Measurements from ENCODE around the gene EEPD1.
"Not testable (repeated sequence)": the region's sequence is repeated elsewhere in the genome, so short reads cannot be mapped to it uniquely, and the experiment has no call there.

GRCh38 chr7:36119983-36120646 is 32.9 kb upstream of the EEPD1 start:
- TF ChIP-seq CTCF (IDR thresholded peaks at IDR 0.05), result peak; percentile 26
- not testable (repeated sequence) for TF ChIP-seq EZH2 (IDR thresholded peaks at IDR 0.05)

Measured in neural progenitor cell (in vitro differentiated cells).